ENCODE results near the gene RAD52. TPM values are rescaled to one million over a fixed set of nuclear protein-coding genes. Genes with fewer than 3 reads are reported as not detected.
"Not testable (repeated sequence)": the region's sequence is repeated elsewhere in the genome, so short reads cannot be mapped to it uniquely, and the experiment has no call there.

The RAD52 gene
- polyA plus RNA-seq, 5 donors, result 26.0 to 50.9 (median 36.1) TPM

GRCh38 chr12:969821-970220, 20.3 kb upstream of the RAD52 start:
- no peak for DNase-seq

GRCh38 chr12:968545-968944, 19.1 kb upstream of the RAD52 start:
- no peak for DNase-seq

GRCh38 chr12:967641-968040, 18.1 kb upstream of the RAD52 start:
- DNase-seq, result no peak

GRCh38 chr12:966724-967123, 17.2 kb upstream of the RAD52 start:
- DNase-seq, result no peak

- no peak for DNase-seq
These were observed 9.2 kb upstream of the RAD52 start for GRCh38 chr12:958588-959123.

GRCh38 chr12:955939-956338, 6.4 kb upstream of the RAD52 start:
- DNase-seq, result no peak

- no peak for DNase-seq
These were observed 5.2 kb upstream of the RAD52 start for GRCh38 chr12:954741-955140.

GRCh38 chr12:953776-954175, 4.3 kb upstream of the RAD52 start:
- no peak for DNase-seq

GRCh38 chr12:951176-951575, 1.7 kb upstream of the RAD52 start:
- no peak for DNase-seq

GRCh38 chr12:948238-948637, 1.3 kb downstream of the RAD52 start:
- DNase-seq, result no peak

- DNase-seq, result no peak
These were observed 2.9 kb downstream of the RAD52 start for GRCh38 chr12:946631-947030.

- DNase-seq, result no peak
These were observed 3.3 kb downstream of the RAD52 start for GRCh38 chr12:946212-946611.

GRCh38 chr12:944211-944610, 5.3 kb downstream of the RAD52 start:
- no peak for DNase-seq

GRCh38 chr12:943051-943450, 6.4 kb downstream of the RAD52 start:
- no peak for DNase-seq

GRCh38 chr12:938810-939209, 10.7 kb downstream of the RAD52 start:
- no peak for DNase-seq

GRCh38 chr12:936377-937345, 12.8 kb downstream of the RAD52 start:
- DNase-seq, result no peak

- DNase-seq, result not testable (repeated sequence)
These were observed 13.6 kb downstream of the RAD52 start for GRCh38 chr12:935891-936290.

- no peak for DNase-seq
These were observed 17.9 kb downstream of the RAD52 start for GRCh38 chr12:931591-931990.

- DNase-seq, result no peak
These were observed 18.4 kb downstream of the RAD52 start for GRCh38 chr12:931060-931459.

- no peak for DNase-seq
These were observed 22.9 kb downstream of the RAD52 start for GRCh38 chr12:926641-927040.

GRCh38 chr12:922285-922684, 27.2 kb downstream of the RAD52 start:
- DNase-seq, result no peak

- no peak for DNase-seq
These were observed 28.8 kb downstream of the RAD52 start for GRCh38 chr12:920676-921075.

GRCh38 chr12:916712-917445, 32.6 kb downstream of the RAD52 start:
- DNase-seq, result no peak

Measured in right lung (tissue), 5 donors.